Fibroblast of skin of left quadriceps (primary cell): ENCODE results near the gene SEMA4C.

Experiments
- DNase-seq, 2 experiments: peaks; one replicate each; pipeline ENCODE4 v3.0.0-alpha.2; 2013; ENCODE audit warnings: low read depth in 2 of 2

Gene SEMA4C

GRCh38 chr2:96821113-96821675 is 48.7 kb downstream of the SEMA4C start:
- no peak for DNase-seq

- DNase-seq, result no peak
Measured at GRCh38 chr2:96819876-96820511, 49.9 kb downstream of the SEMA4C start.

- no peak for DNase-seq
Measured at GRCh38 chr2:96819128-96819875, 50.6 kb downstream of the SEMA4C start.

GRCh38 chr2:96817882-96818281 is 52.0 kb downstream of the SEMA4C start:
- no peak for DNase-seq

- DNase-seq, result no peak
Measured at GRCh38 chr2:96816836-96817702, 52.8 kb downstream of the SEMA4C start.

- DNase-seq, result peak; percentile 77 to 81
Measured at GRCh38 chr2:96816127-96816835, 53.6 kb downstream of the SEMA4C start, which contains the start of gene CNNM3. Gene CNNM3 (plus strand): TSS chr2:96816268. CDS start chr2:96816278, 10 bp downstream.

- peak; percentile 11 to 13 for DNase-seq
Measured at GRCh38 chr2:96815326-96816126, 54.4 kb downstream of the SEMA4C start.

- DNase-seq, result no peak
Measured at GRCh38 chr2:96813656-96814055, 56.2 kb downstream of the SEMA4C start.

GRCh38 chr2:96811917-96812316 is 58.0 kb downstream of the SEMA4C start:
- DNase-seq, result peak; percentile 35 to 54

- no peak for DNase-seq
Measured at GRCh38 chr2:96810783-96811192, 59.1 kb downstream of the SEMA4C start.

- DNase-seq, result no peak
Measured at GRCh38 chr2:96809951-96810782, 59.7 kb downstream of the SEMA4C start.
